Peyer's patch (tissue), 4 donors: ENCODE data around the gene TMEM52.

Source experiments
- CTCF ChIP-seq, 6 experiments: fragments of 450-650 bp in 4 of 6; fragments of 200-600 bp in 2 of 6; sonication (generic) in 1 of 6; IDR thresholded peaks; one replicate each; pipeline ENCODE4 v1.5.1; 2017 to 2019; ENCODE audit warnings: antibody characterized with exemption in 6 of 6, mild to moderate bottlenecking in 3 of 6, moderate library complexity in 1 of 6
- POLR2A ChIP-seq, 2 donors: fragments of 450-650 bp; IDR thresholded peaks; one replicate each; pipeline ENCODE4 v1.5.1; 2017; ENCODE audit warnings: antibody characterized with exemption in 2 of 2, mild to moderate bottlenecking in 2 of 2, moderate library complexity in 2 of 2

GRCh38 chr1:1899967-1900327 is 19.1 kb downstream of the TMEM52 start:
- TF ChIP-seq CTCF (IDR thresholded peaks at IDR 0.05) (no peak), POLR2A (IDR thresholded peaks at IDR 0.05) (no peak)
